IPS-15b (cell line): Measurements from ENCODE around the gene ADSS1.

Experiments
- H3K27me3 ChIP-seq: one replicate; pipeline ENCODE4 v1.6.1; 2013; ENCODE audit warnings: low read length; ENCODE audit not compliant: control insufficient read depth, insufficient read depth
- H3K36me3 ChIP-seq: one replicate; pipeline ENCODE4 v1.6.1; 2013; ENCODE audit warnings: low read length; ENCODE audit not compliant: control insufficient read depth, insufficient read depth
- H3K4me1 ChIP-seq: one replicate; pipeline ENCODE4 v1.6.1; 2013; ENCODE audit warnings: mild to moderate bottlenecking, low read length; ENCODE audit not compliant: control insufficient read depth, insufficient read depth
- H3K4me3 ChIP-seq: one replicate; pipeline ENCODE4 v1.5.1; 2013; ENCODE audit warnings: low read depth, low read length
- H3K9ac ChIP-seq: one replicate; pipeline ENCODE4 v1.6.1; 2013; ENCODE audit warnings: low read depth, mild to moderate bottlenecking, low read length
- H3K9me3 ChIP-seq: one replicate; pipeline ENCODE4 v1.6.1; 2013; ENCODE audit warnings: mild to moderate bottlenecking, low read length; ENCODE audit not compliant: control insufficient read depth, insufficient read depth

ADSS1 gene

GRCh38 chr14:104689881-104690711, 33.9 kb upstream of the ADSS1 start:
- Histone ChIP-seq H3K9me3 (no peaks in the 10 kb centered on the region), H3K9ac (peak overlapping the region; percentile 70), H3K4me3 (peak overlapping the region; percentile 57), H3K36me3 (peaks cover 22% of the 10 kb centered on the region), H3K27me3 (no peaks in the 10 kb centered on the region), H3K4me1 (peaks cover 4% of the 10 kb centered on the region)

- H3K27me3 ChIP-seq: no peaks in the 10 kb centered on the region
- H3K36me3 ChIP-seq: peaks cover 30% of the 10 kb centered on the region
- peaks cover 4% of the 10 kb centered on the region for H3K4me1 ChIP-seq
- no peak overlapping the region for H3K9ac ChIP-seq
- no peaks in the 10 kb centered on the region for H3K9me3 ChIP-seq
- H3K4me3 ChIP-seq: peak overlapping the region; percentile 57
These were observed 33.1 kb upstream of the ADSS1 start for GRCh38 chr14:104690861-104691455.

- no peak overlapping the region for H3K4me3 ChIP-seq
- no peaks in the 10 kb centered on the region for H3K27me3 ChIP-seq
- H3K9ac ChIP-seq: no peak overlapping the region
- H3K4me1 ChIP-seq: peaks cover 4% of the 10 kb centered on the region
- no peaks in the 10 kb centered on the region for H3K9me3 ChIP-seq
- peaks cover 35% of the 10 kb centered on the region for H3K36me3 ChIP-seq
These were observed 32.3 kb upstream of the ADSS1 start for GRCh38 chr14:104691546-104692260.

- H3K9me3 ChIP-seq: no peaks in the 10 kb centered on the region
- peaks cover 42% of the 10 kb centered on the region for H3K36me3 ChIP-seq
- H3K4me3 ChIP-seq: no peak overlapping the region
- no peak overlapping the region for H3K9ac ChIP-seq
- H3K27me3 ChIP-seq: no peaks in the 10 kb centered on the region
- peaks cover 4% of the 10 kb centered on the region for H3K4me1 ChIP-seq
These were observed 31.6 kb upstream of the ADSS1 start for GRCh38 chr14:104692261-104692938.

- no peak overlapping the region for H3K9ac ChIP-seq
- H3K4me3 ChIP-seq: no peak overlapping the region
- peaks cover 43% of the 10 kb centered on the region for H3K36me3 ChIP-seq
- peaks cover 4% of the 10 kb centered on the region for H3K4me1 ChIP-seq
- H3K9me3 ChIP-seq: no peaks in the 10 kb centered on the region
- H3K27me3 ChIP-seq: no peaks in the 10 kb centered on the region
These were observed 31.1 kb upstream of the ADSS1 start for GRCh38 chr14:104692939-104693315.

GRCh38 chr14:104693482-104694431, 30.3 kb upstream of the ADSS1 start:
- H3K9me3 ChIP-seq: no peaks in the 10 kb centered on the region
- no peak overlapping the region for H3K9ac ChIP-seq
- H3K4me1 ChIP-seq: peaks cover 4% of the 10 kb centered on the region
- no peak overlapping the region for H3K4me3 ChIP-seq
- H3K27me3 ChIP-seq: no peaks in the 10 kb centered on the region
- H3K36me3 ChIP-seq: peaks cover 43% of the 10 kb centered on the region

GRCh38 chr14:104694475-104694950, 29.5 kb upstream of the ADSS1 start:
- H3K27me3 ChIP-seq: no peaks in the 10 kb centered on the region
- no peak overlapping the region for H3K4me3 ChIP-seq
- H3K36me3 ChIP-seq: peaks cover 43% of the 10 kb centered on the region
- H3K4me1 ChIP-seq: peaks cover 4% of the 10 kb centered on the region
- no peak overlapping the region for H3K9ac ChIP-seq
- no peaks in the 10 kb centered on the region for H3K9me3 ChIP-seq

GRCh38 chr14:104694991-104695659, 28.9 kb upstream of the ADSS1 start:
- H3K27me3 ChIP-seq: no peaks in the 10 kb centered on the region
- H3K9ac ChIP-seq: peak overlapping the region; percentile 47
- H3K36me3 ChIP-seq: peaks cover 43% of the 10 kb centered on the region
- H3K9me3 ChIP-seq: no peaks in the 10 kb centered on the region
- no peak overlapping the region for H3K4me3 ChIP-seq
- peaks cover 4% of the 10 kb centered on the region for H3K4me1 ChIP-seq

- no peak overlapping the region for H3K4me3 ChIP-seq
- H3K9me3 ChIP-seq: no peaks in the 10 kb centered on the region
- no peaks in the 10 kb centered on the region for H3K27me3 ChIP-seq
- H3K36me3 ChIP-seq: peaks cover 42% of the 10 kb centered on the region
- peaks cover 4% of the 10 kb centered on the region for H3K4me1 ChIP-seq
- no peak overlapping the region for H3K9ac ChIP-seq
These were observed 28.4 kb upstream of the ADSS1 start for GRCh38 chr14:104695660-104696000.

- no peaks in the 10 kb centered on the region for H3K27me3 ChIP-seq
- no peak overlapping the region for H3K4me3 ChIP-seq
- no peaks in the 10 kb centered on the region for H3K9me3 ChIP-seq
- no peaks in the 10 kb centered on the region for H3K4me1 ChIP-seq
- H3K9ac ChIP-seq: no peak overlapping the region
- H3K36me3 ChIP-seq: peaks cover 37% of the 10 kb centered on the region
These were observed 27.2 kb upstream of the ADSS1 start for GRCh38 chr14:104696671-104697316.
